Measurements from ENCODE around the gene SPAG7.

SPAG7 gene

GRCh38 chr17:4973256-4974114 lies 5.9 kb upstream of the SPAG7 start:
- H3K27ac ChIP-seq, result no peak overlapping the region
- TF ChIP-seq, protein P1, sequence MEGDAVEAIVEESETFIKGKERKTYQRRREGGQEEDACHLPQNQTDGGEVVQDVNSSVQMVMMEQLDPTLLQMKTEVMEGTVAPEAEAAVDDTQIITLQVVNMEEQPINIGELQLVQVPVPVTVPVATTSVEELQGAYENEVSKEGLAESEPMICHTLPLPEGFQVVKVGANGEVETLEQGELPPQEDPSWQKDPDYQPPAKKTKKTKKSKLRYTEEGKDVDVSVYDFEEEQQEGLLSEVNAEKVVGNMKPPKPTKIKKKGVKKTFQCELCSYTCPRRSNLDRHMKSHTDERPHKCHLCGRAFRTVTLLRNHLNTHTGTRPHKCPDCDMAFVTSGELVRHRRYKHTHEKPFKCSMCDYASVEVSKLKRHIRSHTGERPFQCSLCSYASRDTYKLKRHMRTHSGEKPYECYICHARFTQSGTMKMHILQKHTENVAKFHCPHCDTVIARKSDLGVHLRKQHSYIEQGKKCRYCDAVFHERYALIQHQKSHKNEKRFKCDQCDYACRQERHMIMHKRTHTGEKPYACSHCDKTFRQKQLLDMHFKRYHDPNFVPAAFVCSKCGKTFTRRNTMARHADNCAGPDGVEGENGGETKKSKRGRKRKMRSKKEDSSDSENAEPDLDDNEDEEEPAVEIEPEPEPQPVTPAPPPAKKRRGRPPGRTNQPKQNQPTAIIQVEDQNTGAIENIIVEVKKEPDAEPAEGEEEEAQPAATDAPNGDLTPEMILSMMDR (conservative IDR thresholded peaks at IDR 0.05), result no peak

DNA sequence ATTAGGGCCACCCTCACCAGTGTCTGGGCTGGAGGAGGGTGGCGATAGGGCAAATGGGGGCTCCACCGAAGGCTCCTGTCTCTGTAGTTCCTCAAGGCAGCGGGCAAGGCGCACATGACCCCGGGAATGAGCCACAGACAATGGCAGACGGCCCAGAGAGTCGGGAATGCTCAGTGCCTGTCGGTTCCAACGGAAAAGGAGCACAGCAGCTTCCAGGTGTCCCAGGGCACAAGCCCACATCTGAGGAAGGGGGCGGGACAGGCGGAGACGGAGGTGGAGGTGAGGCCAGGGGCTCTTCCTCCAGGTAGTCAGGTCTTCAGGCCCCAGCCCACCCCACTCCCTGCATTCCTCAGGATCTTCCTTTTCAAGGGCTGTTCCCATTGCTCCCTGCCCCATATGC lies 5.1 kb upstream of the SPAG7 start:
- TF ChIP-seq, protein P1 (conservative IDR thresholded peaks at IDR 0.05), result no peak

DNA sequence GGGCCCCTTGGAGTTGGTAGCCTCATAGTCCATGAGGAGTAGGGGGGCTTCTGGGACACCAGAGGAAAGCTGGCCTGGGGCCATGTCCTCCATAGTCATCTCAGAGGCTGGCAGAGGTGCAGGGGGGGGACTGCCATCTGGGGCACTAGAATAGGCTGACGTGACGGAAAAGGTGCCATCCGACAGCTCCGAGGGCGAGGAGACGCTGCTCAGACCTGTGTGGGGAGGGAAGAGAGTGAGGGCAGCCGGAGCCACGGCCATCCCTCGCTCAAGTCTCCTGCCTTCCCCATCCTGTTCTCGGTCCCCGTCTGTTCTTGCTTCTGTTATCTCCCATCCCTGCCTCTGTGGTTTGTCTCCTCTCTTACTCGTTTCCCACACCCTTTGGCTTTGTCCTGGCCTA lies 4.7 kb upstream of the SPAG7 start:
- no peak overlapping the region for H3K27ac ChIP-seq
- TF ChIP-seq, protein P1 (conservative IDR thresholded peaks at IDR 0.05), result no peak

More for the DNA sequence above, 5.1 kb upstream of the SPAG7 start:
- H3K27ac ChIP-seq, result no peak overlapping the region

- TF ChIP-seq, protein P1 (conservative IDR thresholded peaks at IDR 0.05), result no peak
- no peak overlapping the region for H3K27ac ChIP-seq
These were observed 4.2 kb upstream of the SPAG7 start for GRCh38 chr17:4971826-4972225.

DNA sequence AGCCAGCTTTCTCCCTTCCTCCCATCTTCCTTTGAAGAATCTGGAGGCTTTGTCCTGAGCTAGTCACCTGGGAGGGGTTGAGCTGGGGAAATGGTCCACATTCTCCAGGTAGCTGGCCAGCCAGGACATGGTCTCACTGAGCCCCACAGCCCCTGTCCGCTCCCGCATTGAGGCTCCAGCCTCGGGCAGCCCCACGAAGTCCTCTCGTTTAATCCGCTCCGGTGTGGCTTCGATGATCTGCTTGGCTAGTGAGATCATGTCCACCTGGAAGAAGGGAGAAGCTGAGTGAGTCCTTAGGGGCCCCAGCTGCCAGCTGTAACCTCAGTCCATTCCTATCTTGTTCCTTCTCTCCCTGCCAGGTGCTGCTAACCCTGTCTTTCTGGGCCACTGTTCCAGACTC lies 2.7 kb upstream of the SPAG7 start:
- TF ChIP-seq, protein P1 (conservative IDR thresholded peaks at IDR 0.05), result no peak
- no peak overlapping the region for H3K27ac ChIP-seq

DNA sequence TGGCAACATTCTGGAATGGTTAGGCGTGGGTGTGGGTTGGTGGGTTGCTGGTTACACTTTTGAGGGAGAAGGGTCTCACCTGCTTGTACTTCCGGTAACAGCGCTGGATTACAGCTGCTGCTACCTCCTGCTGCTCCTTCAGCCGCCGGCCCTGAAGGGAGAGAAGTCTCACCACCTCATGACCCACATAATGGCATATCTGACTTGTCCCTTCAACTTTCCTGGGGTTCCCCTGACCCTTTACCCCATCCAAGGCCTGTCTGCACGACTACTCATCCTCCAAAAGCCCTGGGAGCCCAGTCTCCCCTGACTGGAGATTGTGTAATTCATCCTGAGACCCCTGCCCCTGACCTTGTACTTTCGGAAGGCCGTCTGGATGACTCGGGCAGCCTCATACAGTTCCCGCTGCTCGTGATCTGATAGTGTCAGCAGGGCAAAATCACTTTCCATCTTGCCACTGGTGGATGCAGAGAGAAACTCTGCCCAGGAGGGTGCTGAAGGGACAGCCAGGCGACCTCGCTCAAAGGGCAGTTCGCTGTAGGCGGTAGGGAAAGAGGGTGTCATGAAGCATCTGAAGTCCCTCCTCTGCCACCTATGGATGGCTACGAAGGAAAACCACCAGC lies 2.0 kb upstream of the SPAG7 start:
- TF ChIP-seq, protein P1 (conservative IDR thresholded peaks at IDR 0.05), result no peak
- peak overlapping the region; percentile 85; the same call in 1 of the 2 replicates for H3K27ac ChIP-seq

- peak overlapping the region; percentile 85 for H3K27ac ChIP-seq
- TF ChIP-seq, protein P1 (conservative IDR thresholded peaks at IDR 0.05), result no peak
These were observed 1.5 kb upstream of the SPAG7 start for GRCh38 chr17:4969047-4969550.

Data from VCaP (cell line).